Right kidney (tissue), 9 donors: Measurements from ENCODE around the gene MRPL4.
A peak's percentile ranks its signal among the peaks of the same experiment; 100 is the strongest.

ENCODE experiments used
- DNase-seq: peaks from one replicate; pipeline ENCODE4 v3.0.0-alpha.2; 2016
- long read RNA-seq, 8 donors: transcript quantifications; one replicate each; lab custom pipeline, GENCODE V29; 2026

The MRPL4 gene
- long read RNA-seq, donor 1, transcript MRPL4-201 (9 exons, 1,455 nt) = major isoform, 26 of 35 reads
- long read RNA-seq, donor 1, partial matches to known transcripts = 0 of 35 reads
- long read RNA-seq, donor 1, other reads (novel, unspliced or antisense) = 5 of 35 reads
- long read RNA-seq, donor 2, transcript MRPL4-201 (9 exons, 1,455 nt) = major isoform, 10 of 19 reads
- long read RNA-seq, donor 2, partial matches to known transcripts = 5 of 19 reads
- long read RNA-seq, donor 2, other reads (novel, unspliced or antisense) = 0 of 19 reads
- long read RNA-seq, donor 3, transcript MRPL4-201 (9 exons, 1,455 nt) = major isoform, 9 of 9 reads
- long read RNA-seq, donor 3, partial matches to known transcripts = 0 of 9 reads
- long read RNA-seq, donor 3, other reads (novel, unspliced or antisense) = 0 of 9 reads
- long read RNA-seq, donor 4, transcript MRPL4-201 (9 exons, 1,455 nt) = major isoform, 17 of 18 reads
- long read RNA-seq, donor 4, partial matches to known transcripts = 0 of 18 reads
- long read RNA-seq, donor 4, other reads (novel, unspliced or antisense) = 0 of 18 reads
- long read RNA-seq, donor 5, transcript MRPL4-201 (9 exons, 1,455 nt) = major isoform, 22 of 26 reads
- long read RNA-seq, donor 5, partial matches to known transcripts = 0 of 26 reads
- long read RNA-seq, donor 5, other reads (novel, unspliced or antisense) = 0 of 26 reads
- long read RNA-seq, donor 6, transcript MRPL4-201 (9 exons, 1,455 nt) = major isoform, 19 of 26 reads
- long read RNA-seq, donor 6, transcript MRPL4-207 (8 exons, 1,423 nt) = minor isoform, 5 of 26 reads
- long read RNA-seq, donor 6, partial matches to known transcripts = 0 of 26 reads
- long read RNA-seq, donor 6, other reads (novel, unspliced or antisense) = 0 of 26 reads
- long read RNA-seq, donor 7 = 0 reads
- long read RNA-seq, donor 8, transcript MRPL4-201 (9 exons, 1,455 nt) = major isoform, 22 of 23 reads
- long read RNA-seq, donor 8, partial matches to known transcripts = 0 of 23 reads
- long read RNA-seq, donor 8, other reads (novel, unspliced or antisense) = 0 of 23 reads

- DNase-seq = peak; percentile 100
Observed at GRCh38 chr19:10251792-10252694, at the start of gene MRPL4. Gene MRPL4 (plus strand): TSS chr19:10252214. CDS start chr19:10252254, 40 bp downstream.

- DNase-seq = no peak
Observed at GRCh38 chr19:10203686-10204085, 48.3 kb upstream of the MRPL4 start.

GRCh38 chr19:10205636-10206035 lies 46.4 kb upstream of the MRPL4 start:
- DNase-seq = no peak

GRCh38 chr19:10206226-10206885 lies 45.7 kb upstream of the MRPL4 start:
- no peak for DNase-seq

GRCh38 chr19:10207026-10207425 lies 45.0 kb upstream of the MRPL4 start:
- DNase-seq = no peak

- DNase-seq = no peak
Observed at GRCh38 chr19:10209315-10209714, 42.7 kb upstream of the MRPL4 start.

GRCh38 chr19:10211061-10211460 lies 41.0 kb upstream of the MRPL4 start:
- DNase-seq = no peak

GRCh38 chr19:10211691-10212090 lies 40.3 kb upstream of the MRPL4 start:
- no peak for DNase-seq

- DNase-seq = no peak
Observed at GRCh38 chr19:10214784-10215183, 37.2 kb upstream of the MRPL4 start.

- no peak for DNase-seq
Observed at GRCh38 chr19:10217085-10217484, 34.9 kb upstream of the MRPL4 start.

- DNase-seq = no peak
Observed at GRCh38 chr19:10219678-10220077, 32.3 kb upstream of the MRPL4 start.

- DNase-seq = no peak
Observed at GRCh38 chr19:10220695-10221094, 31.3 kb upstream of the MRPL4 start.

GRCh38 chr19:10222201-10222890 lies 29.7 kb upstream of the MRPL4 start:
- DNase-seq = no peak

- no peak for DNase-seq
Observed at GRCh38 chr19:10223488-10224213, 28.4 kb upstream of the MRPL4 start.

GRCh38 chr19:10224337-10224736 lies 27.7 kb upstream of the MRPL4 start:
- DNase-seq = no peak

GRCh38 chr19:10226021-10226375 lies 26.0 kb upstream of the MRPL4 start:
- no peak for DNase-seq

GRCh38 chr19:10226376-10227025 lies 25.5 kb upstream of the MRPL4 start:
- DNase-seq = peak; percentile 64

- peak; percentile 72 for DNase-seq
Observed at GRCh38 chr19:10227026-10227971, 24.7 kb upstream of the MRPL4 start.
